ENCODE data around the gene HIGD2B.
"Not testable (repeated sequence)": the region's sequence is repeated elsewhere in the genome, so short reads cannot be mapped to it uniquely, and the experiment has no call there.

HIGD2B gene

DNA sequence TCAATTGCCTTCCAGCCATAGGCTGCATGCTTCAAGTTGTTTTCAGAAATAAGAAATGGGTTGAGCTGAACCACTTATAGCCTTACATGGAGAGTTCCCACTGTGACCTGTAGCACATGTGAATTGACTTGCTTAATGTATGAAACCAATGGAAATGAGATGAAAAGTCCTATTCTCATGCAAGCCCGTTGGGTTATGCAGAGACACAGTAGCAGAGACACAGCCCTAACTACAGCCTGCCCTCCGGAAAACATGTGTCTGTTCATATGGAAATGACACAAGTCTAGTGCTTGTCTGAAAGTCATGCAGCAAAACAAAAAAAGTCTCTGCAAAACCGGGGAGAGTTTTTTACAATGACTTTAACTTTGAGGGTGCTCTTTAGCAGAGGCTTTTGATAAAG lies 14.5 kb downstream of the HIGD2B start:
- FAIRE-seq = no peak

DNA sequence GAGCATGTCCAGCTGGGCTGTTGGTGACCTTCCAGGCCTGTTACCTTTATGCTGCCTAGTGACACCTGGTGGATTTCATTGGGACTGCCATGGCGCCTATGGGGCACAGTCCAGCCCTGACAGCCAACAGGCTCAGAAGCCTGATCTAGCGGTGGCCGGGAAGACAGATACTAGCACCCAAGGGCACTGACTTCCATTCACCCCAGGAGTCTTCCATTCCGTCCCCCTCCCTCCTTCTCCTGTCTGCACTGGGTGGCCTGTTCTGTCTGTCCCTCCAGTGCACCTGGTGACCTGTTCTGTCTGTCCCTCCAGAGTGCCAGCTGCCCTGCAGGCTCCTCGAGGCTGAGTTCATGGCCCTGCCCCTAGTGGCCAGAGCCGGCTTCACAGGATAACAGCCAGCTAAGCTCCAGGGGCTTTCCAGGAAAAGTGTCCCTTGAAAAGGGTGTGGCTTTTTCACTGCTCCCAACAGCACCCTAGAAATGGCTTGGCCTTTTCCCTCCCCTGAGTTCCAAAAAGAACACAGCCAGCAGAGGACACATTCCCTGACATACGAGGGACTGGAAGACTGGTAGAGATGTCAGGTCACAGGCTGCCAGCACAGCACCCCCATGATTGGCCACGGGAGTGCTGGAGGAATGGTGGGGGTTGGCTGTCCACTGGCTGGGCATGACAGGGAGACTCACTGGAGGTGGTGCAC lies 15.2 kb downstream of the HIGD2B start:
- FAIRE-seq = not testable (repeated sequence)

DNA sequence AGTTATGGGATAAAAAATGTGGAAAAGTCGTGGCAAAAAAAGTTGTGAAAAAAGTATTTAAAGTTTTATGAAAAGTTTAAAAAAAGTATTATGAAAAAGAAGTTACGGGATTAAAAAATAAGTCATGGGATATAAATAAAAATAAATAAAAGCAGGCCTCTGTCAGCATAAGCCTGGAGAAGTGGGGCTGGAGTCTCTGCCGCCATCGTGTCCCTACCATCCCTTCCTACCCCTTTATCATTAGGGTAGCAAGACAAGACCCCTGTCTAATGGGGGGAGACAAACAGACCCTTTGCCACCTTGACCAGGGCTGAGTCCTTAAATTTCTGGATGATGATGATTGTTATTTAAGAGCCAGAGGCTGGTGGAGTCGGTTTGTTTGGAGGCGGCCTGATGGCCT lies 16.2 kb downstream of the HIGD2B start:
- FAIRE-seq = not testable (repeated sequence)

DNA sequence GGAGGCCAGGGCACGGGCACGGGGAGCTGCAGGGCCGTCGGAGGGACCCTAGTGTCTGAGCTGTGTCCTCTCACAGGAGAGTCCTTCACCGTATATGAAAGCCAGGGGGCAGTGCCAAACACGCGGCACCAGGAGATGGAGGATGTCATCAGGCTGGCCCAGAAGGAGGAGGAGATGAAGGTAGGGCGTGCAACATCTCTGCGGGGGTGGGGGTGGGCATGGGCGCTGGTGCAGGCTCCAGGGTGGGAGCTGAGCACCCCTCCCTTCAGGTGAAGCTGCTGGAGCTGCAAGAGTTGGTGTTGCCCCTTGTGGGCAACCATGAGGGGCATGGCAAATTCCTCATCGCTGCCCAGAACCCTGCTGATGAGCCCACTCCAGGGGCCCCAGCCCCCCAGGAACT lies 20.3 kb downstream of the HIGD2B start:
- not testable (repeated sequence) for FAIRE-seq

DNA sequence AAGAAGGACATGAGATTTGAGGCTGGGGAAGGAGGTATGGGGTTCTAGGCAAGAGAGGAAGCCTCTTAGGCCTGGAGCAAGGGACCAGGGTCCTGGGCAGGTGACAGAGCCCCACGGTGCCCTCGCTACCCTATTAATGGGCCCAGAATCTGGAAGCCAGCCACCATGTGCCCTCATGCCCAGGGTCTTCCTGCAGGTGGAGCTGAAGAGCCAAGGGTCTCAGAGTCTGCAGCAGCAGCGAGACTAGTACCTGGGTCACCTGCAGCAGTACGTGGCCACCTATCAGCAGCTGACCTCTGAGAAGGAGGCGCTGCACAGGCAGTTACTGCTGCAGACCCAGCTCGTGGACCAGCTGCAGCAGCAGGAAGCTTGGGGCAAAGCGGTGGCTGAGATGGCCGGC lies 22.1 kb downstream of the HIGD2B start:
- FAIRE-seq = not testable (repeated sequence)

DNA sequence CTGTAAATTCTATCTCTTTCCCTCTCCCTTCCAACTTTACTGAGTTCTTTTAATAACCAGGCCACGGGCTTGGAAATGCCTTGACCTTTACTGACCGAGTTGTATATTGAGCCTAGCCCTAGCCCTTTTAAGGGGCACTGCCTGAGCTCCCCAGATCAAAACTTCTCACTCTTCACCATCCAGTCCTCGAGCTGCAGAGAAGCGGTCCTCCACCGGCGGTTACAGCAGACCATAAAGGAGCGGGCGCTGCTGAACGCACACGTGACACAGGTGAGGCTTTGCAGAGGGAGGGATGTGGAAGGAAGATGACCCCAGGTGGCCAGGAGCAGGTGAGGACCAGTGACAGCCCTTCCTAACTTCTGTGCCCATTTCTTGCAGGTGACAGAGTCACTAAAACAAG lies 24.9 kb downstream of the HIGD2B start:
- FAIRE-seq = not testable (repeated sequence)

DNA sequence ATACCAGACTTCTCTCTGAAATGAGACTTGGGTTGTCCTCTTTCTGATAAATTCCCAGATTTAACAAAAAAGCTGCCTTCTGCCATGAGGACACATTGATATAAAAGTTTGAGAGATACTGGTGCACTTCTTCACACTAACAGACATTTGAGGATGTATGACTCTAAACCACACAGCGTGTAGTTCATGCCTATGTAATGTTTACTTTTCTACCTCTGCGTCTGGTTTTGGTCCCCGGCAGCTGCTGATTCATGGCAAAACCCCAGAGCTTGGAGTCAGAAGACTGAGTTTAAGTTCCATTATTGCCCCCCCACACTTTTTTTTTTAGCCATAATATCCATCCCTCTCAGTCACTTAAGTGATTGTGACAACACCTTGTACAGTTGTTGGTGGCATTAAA lies 30.0 kb downstream of the HIGD2B start:
- FAIRE-seq = not testable (repeated sequence)

DNA sequence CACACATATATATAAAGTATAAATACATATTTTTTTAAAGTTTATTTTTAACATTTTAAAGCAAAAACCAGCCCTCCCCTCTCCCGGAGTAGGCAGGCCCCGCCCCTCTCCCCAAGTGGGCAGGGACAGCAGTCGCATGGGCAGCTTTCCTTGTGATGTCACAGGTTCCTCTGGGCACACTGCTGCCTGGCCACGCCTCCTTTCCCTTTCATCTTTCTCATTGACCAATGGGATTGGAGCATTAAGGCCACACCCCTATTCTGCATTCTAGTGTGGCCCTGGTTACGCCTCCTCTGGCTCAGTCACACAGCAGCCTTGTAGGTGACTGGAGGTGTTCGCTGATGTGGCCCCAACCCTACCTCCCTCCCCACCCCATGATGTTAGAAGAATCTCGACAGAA lies 31.6 kb downstream of the HIGD2B start, which contains the start of gene GOLGA6B:
GOLGA6B (plus strand) TSS at position 301 of the 400 bp plus-strand sequence; CDS start at position 342, 41 bp downstream.
- not testable (repeated sequence) for FAIRE-seq

DNA sequence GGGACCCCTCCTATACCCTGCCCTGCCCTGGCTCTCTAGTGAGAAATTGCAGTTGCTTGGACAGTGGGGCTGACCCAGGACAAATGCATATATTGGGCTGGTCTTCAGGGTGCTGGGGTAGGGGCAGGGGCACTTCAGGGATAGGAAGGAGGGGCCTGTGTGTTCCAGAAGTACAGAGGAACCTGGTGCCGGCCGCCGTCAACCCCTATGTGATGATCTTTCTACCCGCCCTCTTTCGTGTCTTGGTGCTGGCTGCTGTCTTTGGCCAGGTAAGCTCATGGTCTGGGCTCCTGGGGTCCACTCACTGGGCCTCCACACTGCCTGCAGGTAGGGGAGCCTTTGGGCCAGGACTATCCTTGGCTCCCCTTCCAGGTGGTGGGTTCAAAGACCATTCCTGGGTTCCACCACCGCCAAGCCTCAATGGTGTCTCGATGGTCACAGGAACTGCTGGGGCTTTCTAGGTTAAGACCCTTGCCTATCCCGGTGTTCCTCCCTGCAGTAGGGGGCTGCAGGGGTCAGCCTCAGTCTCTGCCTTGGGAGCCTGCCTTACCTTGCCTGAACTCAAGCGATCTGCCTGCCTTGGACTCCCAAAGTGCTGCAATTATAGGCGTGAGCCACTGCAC lies 37.2 kb downstream of the HIGD2B start:
- FAIRE-seq = not testable (repeated sequence)

DNA sequence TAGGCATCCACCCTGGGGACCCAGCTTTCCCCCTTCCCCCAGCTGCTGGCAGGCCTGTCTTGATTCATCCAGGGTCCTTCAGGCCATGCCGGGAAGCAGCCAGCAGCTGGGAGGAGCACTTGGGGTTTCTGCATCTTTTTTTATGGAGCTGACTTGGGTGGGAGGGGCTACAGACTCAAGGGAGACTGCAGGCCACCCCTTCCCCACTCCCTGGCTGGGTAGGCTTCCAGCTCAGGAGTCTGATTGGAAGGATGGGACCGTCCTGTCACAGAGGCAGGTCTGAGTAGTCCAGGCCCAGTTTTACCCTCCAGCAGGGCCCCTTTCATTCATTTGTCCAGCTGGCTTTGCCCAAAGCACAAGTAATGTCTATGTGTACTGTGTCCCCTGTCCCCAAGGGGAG lies 43.7 kb downstream of the HIGD2B start:
- FAIRE-seq = not testable (repeated sequence)

DNA sequence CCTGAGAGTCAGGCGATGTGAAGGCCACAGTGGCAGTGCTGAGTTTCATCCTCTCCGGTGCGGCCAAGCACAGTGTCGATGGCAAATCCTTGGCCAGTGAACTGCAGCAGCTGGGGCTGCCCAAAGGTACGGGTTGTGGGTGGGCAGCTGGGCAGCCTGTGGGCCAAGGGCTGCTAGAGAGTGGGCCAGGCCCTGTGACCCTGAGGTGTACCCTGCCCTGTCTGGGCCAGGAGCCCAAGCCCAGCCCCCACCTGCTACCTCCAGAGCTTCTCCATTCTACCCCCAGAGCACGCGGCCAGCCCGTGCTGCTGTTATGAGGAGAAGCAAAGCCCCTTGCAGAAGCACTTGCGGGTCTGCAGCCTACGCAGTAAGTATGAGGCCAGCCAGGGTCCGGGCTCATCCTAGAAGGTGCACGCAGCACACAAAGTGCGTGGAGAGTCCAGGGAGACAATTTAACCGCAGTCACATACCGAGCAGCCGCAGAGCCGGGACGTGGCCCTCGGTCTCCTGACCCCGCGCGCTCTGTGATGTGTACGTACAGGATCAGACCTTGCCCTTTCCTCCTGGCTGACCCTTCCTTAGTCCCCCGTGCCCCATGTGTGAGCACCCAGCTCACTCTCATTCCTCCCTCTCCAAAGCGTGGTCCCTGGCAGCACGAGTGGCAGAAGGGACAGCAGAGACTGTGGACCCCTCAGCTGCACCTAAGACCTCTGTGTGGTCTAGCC lies 46.1 kb downstream of the HIGD2B start:
- not testable (repeated sequence) for FAIRE-seq

DNA sequence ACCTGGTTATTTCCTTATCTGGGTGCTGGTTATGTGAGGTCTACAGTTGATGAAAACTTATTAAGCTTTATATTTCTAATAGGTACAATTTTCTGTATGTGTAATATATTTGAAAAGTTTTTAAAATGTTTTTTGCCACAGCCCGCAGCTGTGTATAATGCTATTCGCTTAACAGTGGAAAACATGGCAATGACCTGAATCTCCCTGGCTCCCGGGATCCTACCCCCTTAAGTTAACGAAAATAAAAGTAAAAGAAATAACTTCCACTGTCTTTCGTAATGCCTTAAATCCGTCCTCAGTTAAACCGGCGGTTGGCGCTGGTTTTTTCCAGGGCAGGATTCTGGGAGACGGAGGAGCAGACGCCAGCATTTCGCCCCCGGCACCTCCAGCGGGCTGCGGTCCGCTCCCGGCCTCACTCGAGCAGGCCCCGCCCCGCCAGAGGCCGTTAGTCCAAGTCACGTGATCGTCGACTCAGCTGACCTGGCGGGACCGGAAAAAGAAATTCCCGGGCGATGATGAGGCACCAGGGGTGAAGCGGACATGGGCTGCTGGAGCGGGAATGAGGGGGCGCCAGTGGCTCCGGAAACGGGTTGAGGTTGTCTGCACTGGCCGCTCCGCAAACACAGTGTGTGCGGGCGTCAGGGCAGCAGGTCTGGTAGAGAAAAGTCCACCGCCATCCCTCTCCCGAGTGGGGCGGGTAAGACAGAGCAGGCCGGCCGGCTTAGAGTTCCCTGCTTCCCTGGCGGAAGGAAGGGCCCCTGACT lies 49.3 kb downstream of the HIGD2B start:
- not testable (repeated sequence) for FAIRE-seq

DNA sequence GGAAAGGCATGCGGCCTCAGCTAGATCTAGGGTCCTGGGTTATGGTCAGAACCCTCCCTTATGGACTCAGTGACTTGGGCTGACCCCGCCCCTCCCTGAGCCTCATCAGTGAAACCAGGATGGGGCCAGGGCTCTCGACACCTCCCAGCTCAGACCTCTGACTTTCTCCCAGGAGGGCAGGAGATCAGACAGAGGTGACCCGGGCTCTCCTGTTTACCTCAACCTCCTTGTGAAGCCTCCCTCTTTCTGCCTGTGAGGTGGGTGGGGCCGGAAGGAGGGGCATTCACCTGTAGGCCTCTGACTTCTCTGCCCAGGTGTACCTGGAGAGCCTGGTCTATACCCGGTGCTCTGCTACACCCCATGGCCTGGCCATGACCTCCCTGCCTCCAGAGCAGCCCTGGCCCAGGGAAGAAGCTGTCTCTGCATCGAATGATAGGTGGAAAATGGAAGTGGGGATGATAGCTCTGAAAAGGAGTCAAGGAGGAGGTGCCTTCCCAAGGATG lies 56.9 kb downstream of the HIGD2B start:
- not testable (repeated sequence) for FAIRE-seq

DNA sequence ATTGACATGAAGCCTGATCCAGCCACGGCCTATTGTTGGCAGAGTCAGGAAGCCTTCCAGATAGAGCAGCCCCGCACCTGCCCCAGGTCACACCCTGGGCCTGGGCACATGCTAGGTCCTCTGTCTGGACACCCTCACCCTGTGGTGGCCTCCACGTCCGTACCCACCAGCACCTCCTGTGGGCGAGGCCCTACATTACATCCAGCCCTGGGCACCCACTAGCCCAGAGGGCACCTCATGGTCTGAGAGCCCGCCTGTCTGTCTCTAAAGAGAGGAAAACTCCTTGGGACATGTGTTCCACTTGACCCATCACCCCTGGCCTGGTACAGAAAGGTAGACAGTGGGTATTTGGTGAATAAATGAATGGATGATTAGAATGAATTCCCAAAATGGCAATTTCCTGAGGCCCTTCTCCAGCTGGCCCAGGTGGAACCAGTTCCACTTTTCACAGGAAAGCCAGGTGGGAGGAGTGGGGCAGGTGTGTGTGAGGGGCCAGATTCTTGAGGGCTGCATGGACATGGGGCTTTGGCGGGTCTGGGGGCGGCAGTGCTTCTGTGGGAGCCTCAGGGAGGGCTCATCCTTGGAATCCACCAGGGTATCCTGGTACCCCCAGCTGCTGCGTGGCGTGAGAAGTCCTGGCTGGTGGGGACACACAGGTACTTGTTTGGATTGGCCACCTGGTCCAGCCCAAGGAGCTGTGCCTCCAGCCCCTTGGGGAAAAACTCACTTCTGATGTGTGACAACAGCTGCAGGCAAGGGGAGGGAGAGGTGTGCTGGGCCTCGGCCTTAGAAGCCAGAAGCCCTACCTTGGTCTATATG lies 57.5 kb downstream of the HIGD2B start:
- not testable (repeated sequence) for FAIRE-seq

DNA sequence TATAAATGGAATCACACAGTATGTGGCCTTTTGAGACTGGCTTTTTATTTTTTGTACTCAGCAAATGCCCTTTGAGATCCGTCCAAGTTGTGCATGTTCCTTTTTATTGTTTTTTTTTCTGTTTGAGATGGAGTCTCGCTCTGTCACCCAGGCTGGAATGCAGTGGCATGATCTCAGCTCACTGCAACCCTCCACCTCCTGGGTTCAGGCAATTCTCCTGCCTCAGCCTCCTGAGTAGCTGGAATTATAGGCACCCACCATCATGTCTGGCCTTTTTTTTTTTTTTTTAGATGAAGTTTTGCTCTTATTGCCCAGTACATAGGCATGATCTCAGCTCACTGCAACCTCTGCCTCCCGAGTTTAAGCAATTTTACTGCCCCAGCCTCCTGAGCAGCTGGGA lies 59.8 kb downstream of the HIGD2B start:
- not testable (repeated sequence) for FAIRE-seq
